Measurements from ENCODE around the gene KIAA0513. TPM values are rescaled to one million over a fixed set of nuclear protein-coding genes. Genes with fewer than 3 reads are reported as not detected.

The KIAA0513 gene
- total RNA-seq, result 4.4 and 4.8 TPM in 2 replicates

- DNase-seq (ENCODE audit: low read depth, low spot score), result peak; percentile 69
Measured at GRCh38 chr16:85027349-85027957, at the start of gene KIAA0513. TSS of gene KIAA0513 (plus strand) at chr16:85027795. CDS start at chr16:85067072, 39,277 bp downstream.

GRCh38 chr16:84979516-84979915 lies 48.1 kb upstream of the KIAA0513 start:
- no peak for DNase-seq (ENCODE audit: low read depth, low spot score)

- DNase-seq (ENCODE audit: low read depth, low spot score), result no peak
Measured at GRCh38 chr16:84982434-84982833, 45.2 kb upstream of the KIAA0513 start.

GRCh38 chr16:84985079-84986065 lies 42.2 kb upstream of the KIAA0513 start:
- no peak for DNase-seq (ENCODE audit: low read depth, low spot score)

GRCh38 chr16:84986102-84986501 lies 41.5 kb upstream of the KIAA0513 start:
- no peak for DNase-seq (ENCODE audit: low read depth, low spot score)

- DNase-seq (ENCODE audit: low read depth, low spot score), result no peak
Measured at GRCh38 chr16:84986879-84987278, 40.7 kb upstream of the KIAA0513 start.

GRCh38 chr16:84988328-84989080 lies 39.1 kb upstream of the KIAA0513 start:
- no peak for DNase-seq (ENCODE audit: low read depth, low spot score)

- DNase-seq (ENCODE audit: low read depth, low spot score), result no peak
Measured at GRCh38 chr16:84989749-84990620, 37.6 kb upstream of the KIAA0513 start.

- DNase-seq (ENCODE audit: low read depth, low spot score), result no peak
Measured at GRCh38 chr16:84990782-84991181, 36.8 kb upstream of the KIAA0513 start.

- DNase-seq (ENCODE audit: low read depth, low spot score), result no peak
Measured at GRCh38 chr16:84992717-84993075, 34.9 kb upstream of the KIAA0513 start.

GRCh38 chr16:84993926-84994325 lies 33.7 kb upstream of the KIAA0513 start:
- DNase-seq (ENCODE audit: low read depth, low spot score), result no peak

- DNase-seq (ENCODE audit: low read depth, low spot score), result no peak
Measured at GRCh38 chr16:84995663-84996062, 31.9 kb upstream of the KIAA0513 start.

- no peak for DNase-seq (ENCODE audit: low read depth, low spot score)
Measured at GRCh38 chr16:84996365-84996764, 31.2 kb upstream of the KIAA0513 start.

GRCh38 chr16:84999200-84999599 lies 28.4 kb upstream of the KIAA0513 start:
- peak; percentile 22 for DNase-seq (ENCODE audit: low read depth, low spot score)

GRCh38 chr16:84999857-85000480 lies 27.6 kb upstream of the KIAA0513 start:
- DNase-seq (ENCODE audit: low read depth, low spot score), result no peak

- no peak for DNase-seq (ENCODE audit: low read depth, low spot score)
Measured at GRCh38 chr16:85002099-85002541, 25.5 kb upstream of the KIAA0513 start.

- DNase-seq (ENCODE audit: low read depth, low spot score), result no peak
Measured at GRCh38 chr16:85002608-85003007, 25.0 kb upstream of the KIAA0513 start.

GRCh38 chr16:85003076-85003475 lies 24.5 kb upstream of the KIAA0513 start:
- no peak for DNase-seq (ENCODE audit: low read depth, low spot score)

- no peak for DNase-seq (ENCODE audit: low read depth, low spot score)
Measured at GRCh38 chr16:85003725-85004586, 23.6 kb upstream of the KIAA0513 start.

Measured in pulmonary artery endothelial cell (primary cell).